MV-4-11 (cell line): ENCODE measurements around the gene ICA1.

Experiments used
- DNase-seq: peaks from one replicate; lab custom pipeline; 2025; lab: John Stamatoyannopoulos, UW

The ICA1 gene

GRCh38 chr7:8228068-8228467 is 33.9 kb downstream of the ICA1 start:
- DNase-seq: no peak

GRCh38 chr7:8227261-8227660 is 34.7 kb downstream of the ICA1 start:
- no peak for DNase-seq

GRCh38 chr7:8226501-8226900 is 35.5 kb downstream of the ICA1 start:
- DNase-seq: no peak

- no peak for DNase-seq
Measured at GRCh38 chr7:8221567-8221966, 40.4 kb downstream of the ICA1 start.

- no peak for DNase-seq
Measured at GRCh38 chr7:8221101-8221495, 40.9 kb downstream of the ICA1 start.

- DNase-seq: no peak
Measured at GRCh38 chr7:8220376-8221100, 41.4 kb downstream of the ICA1 start.

- DNase-seq: peak; percentile 52
Measured at GRCh38 chr7:8217200-8218068, 44.5 kb downstream of the ICA1 start.

GRCh38 chr7:8216334-8216690 is 45.7 kb downstream of the ICA1 start:
- DNase-seq: no peak

GRCh38 chr7:8215648-8216333 is 46.2 kb downstream of the ICA1 start:
- no peak for DNase-seq

- peak; percentile 13 for DNase-seq
Measured at GRCh38 chr7:8214244-8214824, 47.6 kb downstream of the ICA1 start.

GRCh38 chr7:8213381-8213780 is 48.6 kb downstream of the ICA1 start:
- no peak for DNase-seq

GRCh38 chr7:8212638-8213037 is 49.3 kb downstream of the ICA1 start:
- no peak for DNase-seq

GRCh38 chr7:8211725-8212096 is 50.3 kb downstream of the ICA1 start:
- DNase-seq: peak; percentile 28

- DNase-seq: no peak
Measured at GRCh38 chr7:8210845-8211724, 50.9 kb downstream of the ICA1 start.

GRCh38 chr7:8209353-8209752 is 52.6 kb downstream of the ICA1 start:
- DNase-seq: no peak

- no peak for DNase-seq
Measured at GRCh38 chr7:8208816-8209215, 53.2 kb downstream of the ICA1 start.

GRCh38 chr7:8206956-8207355 is 55.0 kb downstream of the ICA1 start:
- DNase-seq: no peak

- DNase-seq: peak; percentile 3
Measured at GRCh38 chr7:8205537-8205936, 56.4 kb downstream of the ICA1 start.

- no peak for DNase-seq
Measured at GRCh38 chr7:8205031-8205387, 57.0 kb downstream of the ICA1 start.

- DNase-seq: peak; percentile 59
Measured at GRCh38 chr7:8204339-8205030, 57.5 kb downstream of the ICA1 start.

GRCh38 chr7:8201846-8202441 is 60.0 kb downstream of the ICA1 start:
- DNase-seq: peak; percentile 70
